ENCODE measurements around the gene PRRT4. TPM values are rescaled to one million over a fixed set of nuclear protein-coding genes. Genes with fewer than 3 reads are reported as not detected.

The PRRT4 gene
- total RNA-seq, 1 donor from 2014 or later: 6.8 TPM

DNA sequence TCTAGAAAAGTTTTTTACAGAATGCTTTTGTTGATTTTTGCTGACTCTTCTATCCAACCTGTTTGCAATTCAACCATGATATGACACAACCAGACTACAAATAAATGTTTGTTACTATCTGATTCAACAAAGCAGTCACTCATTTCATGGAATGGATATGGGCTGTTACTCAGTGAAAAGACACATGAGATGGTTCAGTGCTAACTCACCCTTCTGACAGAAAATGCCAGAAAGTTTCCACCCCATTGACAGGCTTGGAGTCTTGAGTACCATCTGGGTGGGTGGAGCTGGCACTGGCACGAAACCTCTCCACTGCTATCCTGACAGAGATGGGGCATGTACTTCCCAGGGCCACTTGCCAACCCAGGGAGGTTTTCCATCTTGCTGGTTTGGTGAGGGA is 57.3 kb downstream of the PRRT4 start:
- H3K9me3 ChIP-seq (ENCODE audit: control insufficient read depth in 3 of 3, low read length in 3 of 3): no peaks in the 10 kb centered on the region
- peaks cover 0 to 9% (median 6%) of the 10 kb centered on the region in 3 donors for H3K4me1 ChIP-seq (ENCODE audit: control insufficient read depth in 3 of 3, insufficient read depth in 3 of 3, low read length in 3 of 3)
- H3K4me3 ChIP-seq (ENCODE audit: low read length in 3 of 3): no peak overlapping the region
- no peaks in the 10 kb centered on the region for H3K27me3 ChIP-seq (ENCODE audit: control insufficient read depth in 3 of 3, insufficient read depth in 3 of 3, low read length in 3 of 3)
- peaks cover 17 to 48% (median 28%) of the 10 kb centered on the region in 3 donors for H3K36me3 ChIP-seq (ENCODE audit: control insufficient read depth in 3 of 3, insufficient read depth in 3 of 3, low read length in 3 of 3)
- peak overlapping the region in 1 of 3 donors; percentile 25 for H3K9ac ChIP-seq (ENCODE audit: low read depth in 1 of 3, low read length in 3 of 3)
- no peak overlapping the region for H3K27ac ChIP-seq (ENCODE audit: low read depth, low read length)

GRCh38 chr7:128303643-128304042 is 57.8 kb downstream of the PRRT4 start:
- H3K4me1 ChIP-seq (ENCODE audit: control insufficient read depth in 3 of 3, insufficient read depth in 3 of 3, low read length in 3 of 3): peaks cover 0 to 9% (median 6%) of the 10 kb centered on the region in 3 donors
- H3K4me3 ChIP-seq (ENCODE audit: low read length in 3 of 3): no peak overlapping the region
- H3K36me3 ChIP-seq (ENCODE audit: control insufficient read depth in 3 of 3, insufficient read depth in 3 of 3, low read length in 3 of 3): peaks cover 17 to 48% (median 25%) of the 10 kb centered on the region in 3 donors
- H3K27me3 ChIP-seq (ENCODE audit: control insufficient read depth in 3 of 3, insufficient read depth in 3 of 3, low read length in 3 of 3): no peaks in the 10 kb centered on the region
- H3K9ac ChIP-seq (ENCODE audit: low read depth in 1 of 3, low read length in 3 of 3): no peak overlapping the region
- H3K27ac ChIP-seq (ENCODE audit: low read depth, low read length): no peak overlapping the region
- H3K9me3 ChIP-seq (ENCODE audit: control insufficient read depth in 3 of 3, low read length in 3 of 3): no peaks in the 10 kb centered on the region

DNA sequence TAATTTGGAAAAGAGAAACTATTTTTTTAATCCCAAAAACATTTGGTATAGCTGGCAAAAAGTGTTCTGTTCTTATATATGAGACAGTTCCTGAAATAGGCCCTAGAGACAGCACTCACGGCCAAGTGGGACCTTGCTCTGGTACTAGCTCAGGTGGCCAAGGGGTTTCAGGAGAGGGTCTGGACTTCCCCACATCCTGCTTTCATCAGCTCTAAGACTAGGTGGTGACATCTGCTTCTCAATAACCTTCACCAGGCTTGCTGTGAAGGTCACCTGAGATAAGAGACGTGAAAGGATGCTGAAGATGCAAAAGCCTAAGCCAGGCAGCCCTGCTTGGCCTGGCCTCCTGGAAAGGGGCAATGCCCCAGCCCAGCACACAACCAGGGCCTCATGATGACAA is 58.4 kb downstream of the PRRT4 start:
- Histone ChIP-seq H3K4me1 (ENCODE audit: control insufficient read depth in 3 of 3, insufficient read depth in 3 of 3, low read length in 3 of 3) (peaks cover 0 to 9% (median 6%) of the 10 kb centered on the region in 3 donors), H3K4me3 (ENCODE audit: low read length in 3 of 3) (no peak overlapping the region), H3K36me3 (ENCODE audit: control insufficient read depth in 3 of 3, insufficient read depth in 3 of 3, low read length in 3 of 3) (peaks cover 17 to 43% (median 25%) of the 10 kb centered on the region in 3 donors), H3K27ac (ENCODE audit: low read depth, low read length) (no peak overlapping the region), H3K9ac (ENCODE audit: low read depth in 1 of 3, low read length in 3 of 3) (no peak overlapping the region), H3K9me3 (ENCODE audit: control insufficient read depth in 3 of 3, low read length in 3 of 3) (no peaks in the 10 kb centered on the region), H3K27me3 (ENCODE audit: control insufficient read depth in 3 of 3, insufficient read depth in 3 of 3, low read length in 3 of 3) (no peaks in the 10 kb centered on the region)

- H3K27ac ChIP-seq (ENCODE audit: low read depth, low read length): no peak overlapping the region
- peaks cover 0 to 8% (median 5%) of the 10 kb centered on the region in 3 donors for H3K4me1 ChIP-seq (ENCODE audit: control insufficient read depth in 3 of 3, insufficient read depth in 3 of 3, low read length in 3 of 3)
- peaks cover 17 to 36% (median 24%) of the 10 kb centered on the region in 3 donors for H3K36me3 ChIP-seq (ENCODE audit: control insufficient read depth in 3 of 3, insufficient read depth in 3 of 3, low read length in 3 of 3)
- no peak overlapping the region for H3K9ac ChIP-seq (ENCODE audit: low read depth in 1 of 3, low read length in 3 of 3)
- no peaks in the 10 kb centered on the region for H3K9me3 ChIP-seq (ENCODE audit: control insufficient read depth in 3 of 3, low read length in 3 of 3)
- no peak overlapping the region for H3K4me3 ChIP-seq (ENCODE audit: low read length in 3 of 3)
- H3K27me3 ChIP-seq (ENCODE audit: control insufficient read depth in 3 of 3, insufficient read depth in 3 of 3, low read length in 3 of 3): no peaks in the 10 kb centered on the region
Measured at GRCh38 chr7:128302139-128302538, 59.4 kb downstream of the PRRT4 start.

Small RNA genes within 50 kb of the gene (small RNA-seq; reads per million reads assigned to genes)
- not detected for gene RNU7-27P

Other genes with a start within 250 kb of the PRRT4 start
- gene LEP, start 120.4 kb downstream of the PRRT4 start, total RNA-seq: under 0.01 TPM
- 7.3 TPM for gene RBM28, start 17.8 kb downstream of the PRRT4 start, total RNA-seq
- gene IMPDH1, start 48.3 kb upstream of the PRRT4 start, total RNA-seq: 10.4 TPM
- gene HILPDA, start 94.2 kb upstream of the PRRT4 start, total RNA-seq: 22.4 TPM
- 15.7 TPM for gene METTL2B, start 115.1 kb upstream of the PRRT4 start, total RNA-seq

Data from skeletal muscle tissue (tissue), 5 donors.